Mucosa of gallbladder (tissue), 1 donor: Measurements from ENCODE around the gene C17orf67. TPM values are rescaled to one million over a fixed set of nuclear protein-coding genes. Genes with fewer than 3 reads are reported as not detected.

Experiments
- DNase-seq: peaks from one replicate; pipeline ENCODE4 v3.0.0-alpha.2; 2020; ENCODE audit warnings: low spot score
- total RNA-seq: library from RNA; stranded (reverse); gene quantifications from one replicate; pipeline ENCODE4 v1.2.1, GENCODE V29; 2021
- donor health status: DM: no; HTN: no; CAD: no.

Gene C17orf67
- total RNA-seq, 1 donor from 2014 or later: 5.1 TPM

- DNase-seq: no peak
These were observed 25.2 kb downstream of the C17orf67 start for GRCh38 chr17:56808503-56808902.

- DNase-seq: no peak
These were observed 26.0 kb downstream of the C17orf67 start for GRCh38 chr17:56807723-56808122.

- no peak for DNase-seq
These were observed 26.8 kb downstream of the C17orf67 start for GRCh38 chr17:56806949-56807348.

- DNase-seq: no peak
These were observed 29.3 kb downstream of the C17orf67 start for GRCh38 chr17:56804454-56804853.

DNA sequence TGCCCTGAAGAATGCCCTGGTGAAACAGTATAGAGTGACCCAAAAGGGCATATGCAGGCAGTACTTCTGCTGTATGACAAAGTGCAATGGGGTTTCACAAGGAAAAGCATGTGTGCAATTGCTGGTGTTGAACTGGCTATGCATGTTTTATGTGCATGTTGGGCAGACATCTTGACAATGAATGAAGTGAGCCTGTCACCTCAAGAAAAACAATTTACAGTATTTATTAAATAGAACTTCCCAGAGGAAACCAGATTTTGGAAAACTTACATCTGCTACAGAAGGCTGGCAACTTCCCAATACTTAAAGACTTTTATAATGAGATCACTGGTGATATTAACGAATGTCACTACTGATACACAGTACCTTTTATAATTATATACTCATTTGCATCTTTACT lies 30.6 kb downstream of the C17orf67 start:
- DNase-seq: no peak

DNA sequence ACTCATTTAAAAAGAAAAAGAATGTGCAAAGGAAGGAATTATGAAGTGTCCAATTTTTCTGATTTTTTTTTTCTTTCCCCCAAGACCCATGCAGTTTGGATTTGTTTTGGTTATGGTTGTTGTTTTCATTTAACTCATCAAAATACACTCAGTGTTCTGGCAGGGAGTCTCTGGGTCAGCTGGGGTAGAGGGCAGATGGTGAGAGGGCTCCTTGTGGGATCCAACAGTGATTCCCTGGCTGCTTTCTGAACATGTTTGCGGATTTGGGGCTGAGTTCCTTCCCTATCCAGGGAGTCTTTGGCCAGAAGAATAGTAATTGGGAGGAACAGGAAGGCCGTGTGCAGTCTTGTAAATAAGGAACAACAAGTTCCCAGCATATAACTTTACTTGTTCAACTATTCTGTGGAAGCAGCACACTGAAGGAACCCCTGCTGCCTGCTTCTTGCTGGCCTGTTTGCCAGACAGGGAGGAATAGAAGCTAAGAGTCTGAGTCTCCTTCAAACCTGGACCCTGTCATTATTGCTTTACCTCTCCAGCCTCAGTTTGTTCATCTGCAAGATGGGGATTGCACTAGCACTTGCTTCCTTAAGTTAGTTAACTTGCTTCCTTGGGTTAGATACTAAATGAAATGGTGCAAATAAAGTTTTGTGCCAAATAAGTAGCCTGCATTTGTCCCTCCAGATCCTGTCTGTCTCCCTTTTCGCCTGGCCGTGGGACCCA lies 32.1 kb downstream of the C17orf67 start:
- DNase-seq: no peak

- no peak for DNase-seq
These were observed 34.8 kb downstream of the C17orf67 start for GRCh38 chr17:56798916-56799315.

GRCh38 chr17:56796536-56796935 lies 37.2 kb downstream of the C17orf67 start:
- no peak for DNase-seq

- no peak for DNase-seq
These were observed 38.4 kb downstream of the C17orf67 start for GRCh38 chr17:56795221-56795865.

GRCh38 chr17:56793957-56794356 lies 39.8 kb downstream of the C17orf67 start:
- no peak for DNase-seq

DNA sequence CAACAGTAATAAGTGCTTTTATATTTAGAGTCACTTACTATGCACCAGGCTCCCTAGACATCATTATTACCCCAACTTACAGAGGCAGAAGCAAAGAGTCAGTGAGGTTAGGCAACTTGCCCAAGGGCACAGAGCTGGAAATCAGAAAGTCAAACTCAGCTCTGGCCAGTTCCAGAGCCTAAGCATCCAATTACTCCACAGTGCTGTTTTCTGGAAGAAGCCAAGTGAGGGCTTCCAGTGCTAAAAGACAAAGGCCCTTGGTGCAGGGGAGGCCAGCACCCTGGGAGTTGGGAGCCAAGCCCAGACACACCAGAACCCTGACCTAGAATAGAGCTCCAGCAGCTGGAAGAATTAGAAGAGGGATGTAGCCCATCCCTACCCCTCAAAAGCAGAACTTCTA lies 40.2 kb downstream of the C17orf67 start:
- DNase-seq: no peak

DNA sequence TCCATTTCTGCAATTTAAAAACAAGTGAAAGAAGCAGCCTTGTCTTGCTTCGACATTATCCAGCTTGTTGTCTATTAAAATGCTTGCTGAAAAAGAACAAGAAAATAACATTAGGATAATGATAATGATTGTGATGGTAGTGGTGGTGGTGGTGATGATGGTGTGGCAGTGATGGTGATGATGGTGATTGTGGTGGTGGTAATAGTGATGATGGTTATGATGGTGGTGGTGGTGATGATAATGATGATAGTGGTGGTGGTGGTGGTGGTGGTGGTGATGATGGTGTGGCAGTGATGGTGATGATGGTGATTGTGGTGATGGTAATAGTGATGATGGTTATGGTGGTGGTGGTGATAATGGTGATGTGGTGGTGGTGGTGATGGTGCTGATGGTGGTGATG lies 41.5 kb downstream of the C17orf67 start:
- no peak for DNase-seq

- peak; percentile 31 for DNase-seq
These were observed 46.7 kb downstream of the C17orf67 start for GRCh38 chr17:56786989-56787482.

- no peak for DNase-seq
These were observed 47.6 kb downstream of the C17orf67 start for GRCh38 chr17:56785997-56786680.

DNA sequence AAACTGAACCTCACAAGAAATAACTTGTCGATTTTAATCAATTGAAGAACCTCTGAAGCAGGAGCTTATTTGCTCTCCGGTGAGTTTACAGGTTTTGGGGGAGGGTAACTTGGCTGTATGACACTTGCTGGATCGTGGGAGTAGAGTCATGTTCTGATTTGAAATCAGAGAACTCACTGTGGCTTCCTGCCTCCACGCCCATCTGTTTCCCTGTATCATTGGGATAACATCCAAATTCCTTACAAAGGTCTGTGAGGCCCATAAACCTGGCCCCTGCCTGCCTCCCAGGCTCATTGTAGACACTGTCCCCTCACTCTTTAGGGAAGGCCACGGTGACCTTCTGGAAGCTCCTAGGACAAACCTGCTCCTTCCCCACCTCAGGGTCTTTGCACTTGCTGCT lies 48.3 kb downstream of the C17orf67 start:
- no peak for DNase-seq

GRCh38 chr17:56782338-56782737 lies 51.4 kb downstream of the C17orf67 start:
- no peak for DNase-seq

DNA sequence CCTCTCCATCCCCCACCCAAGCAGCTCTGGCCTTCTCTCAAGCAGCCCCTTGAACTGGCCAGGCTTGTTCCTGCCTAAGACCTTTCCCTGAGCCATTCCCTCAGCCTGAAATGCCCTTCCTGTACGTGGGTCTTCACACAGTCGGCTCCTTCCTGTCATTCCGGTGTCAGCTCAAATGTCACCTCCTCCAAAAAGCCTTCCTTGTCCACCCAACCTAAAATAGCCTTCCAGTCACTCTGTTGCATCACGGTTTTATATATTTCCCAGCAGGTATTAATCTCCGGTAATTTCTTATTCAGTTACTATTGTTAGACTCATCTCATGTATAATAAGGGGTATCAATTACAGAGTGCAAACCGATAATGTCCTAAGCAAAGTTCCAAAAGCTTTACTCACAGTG lies 51.8 kb downstream of the C17orf67 start:
- DNase-seq: no peak

DNA sequence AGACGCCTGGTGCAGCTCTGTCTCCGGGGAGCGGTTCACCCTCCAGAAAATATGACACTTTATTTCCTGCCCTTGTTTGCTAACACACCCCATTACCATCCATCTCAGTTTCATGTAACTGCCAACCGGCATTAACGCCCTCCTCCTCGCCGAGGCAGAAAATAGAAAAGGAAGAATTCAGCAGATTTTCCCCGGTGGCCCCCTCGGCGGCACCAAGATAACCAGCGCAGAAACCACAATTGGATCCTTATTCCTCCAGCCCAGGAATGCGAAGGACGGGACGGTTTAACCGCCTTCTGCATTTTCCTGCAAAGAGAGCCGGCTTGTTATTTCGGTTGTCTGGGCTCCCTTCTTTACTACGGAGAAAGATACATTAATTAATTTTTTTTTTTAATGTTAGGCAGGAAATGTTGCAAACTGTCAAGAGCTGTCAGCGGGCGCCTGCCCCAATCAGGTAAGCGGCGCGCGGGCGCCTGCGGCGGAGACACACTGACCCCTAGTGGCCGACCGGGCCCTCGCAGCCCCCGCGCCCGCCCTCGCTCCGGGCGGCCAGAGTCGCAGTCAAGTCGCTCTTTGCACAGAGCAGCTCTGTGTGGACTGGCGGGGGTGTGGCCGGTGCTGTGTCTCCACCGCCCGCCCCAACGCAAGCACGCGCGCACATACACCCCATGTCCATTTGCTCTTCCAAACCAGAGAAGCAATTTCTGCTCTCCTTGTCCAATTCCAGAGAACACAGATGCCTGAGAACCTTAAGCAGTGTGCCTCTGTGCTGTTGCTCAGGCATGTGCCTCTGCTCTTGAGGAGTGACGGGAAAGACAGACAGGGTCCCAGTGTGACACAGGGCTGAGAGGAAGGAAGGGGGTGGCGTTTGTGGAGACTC lies 53.6 kb downstream of the C17orf67 start:
- DNase-seq: peak; percentile 79

GRCh38 chr17:56779322-56779721 lies 54.4 kb downstream of the C17orf67 start:
- no peak for DNase-seq

GRCh38 chr17:56778898-56779297 lies 54.8 kb downstream of the C17orf67 start:
- no peak for DNase-seq

DNA sequence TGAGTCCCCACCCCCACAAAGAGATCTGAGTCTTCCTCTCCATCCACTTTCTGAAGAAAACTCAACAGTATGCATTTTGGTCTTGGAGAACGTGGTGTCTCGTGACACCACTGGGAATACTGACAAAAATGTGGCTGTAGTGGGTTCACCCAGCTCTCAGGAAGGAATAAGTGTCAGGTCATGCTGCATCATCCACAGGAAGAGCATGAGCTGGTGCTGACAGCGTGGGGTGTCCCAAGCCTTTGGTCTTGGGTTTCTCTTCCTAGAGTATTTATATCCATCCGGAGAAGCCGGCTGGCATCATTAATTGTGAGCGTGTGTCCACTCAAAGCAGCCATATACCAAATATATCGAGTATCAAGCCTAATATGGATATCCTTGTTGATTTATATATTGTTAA lies 55.9 kb downstream of the C17orf67 start:
- DNase-seq: no peak

- no peak for DNase-seq
These were observed 59.1 kb downstream of the C17orf67 start for GRCh38 chr17:56774650-56775049.
